Stimulated activated CD4-positive, alpha-beta T cell treated with anti-CD3 and anti-CD28 coated beads, TNF-alpha, amount 100 ng/mL, for 24 hours (primary cell): ENCODE data around the gene SRRM4.
"Not testable (repeated sequence)": the region's sequence is repeated elsewhere in the genome, so short reads cannot be mapped to it uniquely, and the experiment has no call there.

ENCODE experiments used
- DNase-seq, 3 experiments: peaks; one replicate each; pipeline ENCODE4 v3.0.0-alpha.2; 2020; ENCODE audit warnings: low read depth in 3 of 3

Gene SRRM4

DNA sequence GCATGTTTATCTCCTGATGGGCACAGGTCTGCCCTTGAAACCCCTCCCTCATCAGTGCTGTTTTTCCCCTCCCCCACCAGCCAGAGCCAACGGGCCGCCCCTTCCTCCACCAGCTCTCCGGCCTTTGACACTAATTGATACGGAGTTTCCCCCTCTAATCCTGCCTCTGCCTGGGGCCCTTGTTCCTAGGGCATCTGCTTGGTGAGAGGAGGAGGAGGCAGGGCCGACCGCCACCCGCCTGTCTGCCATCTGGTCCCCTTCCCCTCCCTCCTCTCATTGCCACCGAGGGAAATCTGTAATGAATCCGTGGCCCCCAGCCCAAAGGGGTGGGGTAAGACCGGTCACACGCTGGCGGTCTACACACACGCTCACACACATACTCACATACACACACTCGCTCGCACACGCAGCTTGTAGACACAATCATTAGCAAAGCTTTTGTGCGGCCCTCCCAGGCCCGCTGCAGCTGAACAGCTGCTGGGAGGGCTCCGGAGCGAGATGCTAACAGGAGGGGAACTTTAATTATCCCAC, 27.4 kb downstream of the SRRM4 start:
- no peak for DNase-seq

DNA sequence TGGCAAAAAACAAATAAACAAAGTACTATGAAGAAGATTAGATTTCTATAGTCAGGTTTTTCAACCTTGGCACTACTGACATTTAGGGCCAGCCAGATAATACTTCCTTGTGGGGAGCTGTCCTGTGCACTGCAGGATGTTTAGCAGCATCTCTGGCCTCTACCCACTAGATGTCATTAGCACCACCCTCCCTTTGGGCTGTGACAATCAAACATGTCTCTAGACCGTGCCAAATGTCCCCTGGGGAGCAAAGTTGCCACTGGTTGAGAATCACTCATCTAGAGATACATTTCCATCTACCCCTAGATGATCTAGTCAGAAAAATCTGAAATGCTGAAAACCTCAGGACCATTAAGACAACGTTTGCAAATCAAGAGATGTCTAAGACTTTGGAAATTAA, 29.9 kb downstream of the SRRM4 start:
- no peak for DNase-seq

DNA sequence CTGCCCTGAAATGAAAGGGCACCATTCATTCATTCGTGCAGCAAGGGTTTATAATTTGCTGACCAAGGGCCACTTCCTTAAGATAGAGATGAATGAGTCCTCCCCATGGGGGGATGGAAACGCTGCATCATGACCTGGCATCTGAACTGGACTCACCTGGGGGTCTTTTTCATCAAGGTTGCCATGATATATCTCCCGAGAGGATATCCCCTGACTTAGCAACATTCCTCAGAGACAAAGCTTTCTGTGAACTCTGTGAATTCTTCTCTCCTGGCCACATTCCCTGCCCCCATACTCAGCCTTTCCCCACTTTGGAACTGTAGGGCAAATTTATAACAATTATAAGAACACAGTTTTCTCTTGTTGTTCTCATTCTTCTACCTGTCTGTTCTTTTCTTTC, 30.8 kb downstream of the SRRM4 start:
- DNase-seq: no peak

DNA sequence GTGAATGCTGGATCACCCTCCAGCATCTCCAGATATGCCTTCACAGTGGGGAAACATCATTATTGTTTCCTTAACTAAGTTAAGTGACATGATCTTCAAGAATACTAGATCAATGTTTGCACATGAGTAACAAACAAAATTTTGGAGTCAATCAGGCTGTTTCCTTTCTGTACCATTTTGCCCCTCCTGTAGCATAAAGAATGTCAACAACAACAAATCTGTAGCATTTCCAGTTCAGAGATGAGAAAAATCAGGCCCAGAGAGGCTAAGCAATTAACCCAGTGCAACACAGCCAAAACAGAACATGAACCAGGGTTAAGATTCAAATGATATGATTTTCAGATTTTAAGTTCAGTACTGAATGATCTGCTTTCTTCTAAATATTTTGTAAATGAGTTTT, 31.7 kb downstream of the SRRM4 start:
- DNase-seq: no peak

DNA sequence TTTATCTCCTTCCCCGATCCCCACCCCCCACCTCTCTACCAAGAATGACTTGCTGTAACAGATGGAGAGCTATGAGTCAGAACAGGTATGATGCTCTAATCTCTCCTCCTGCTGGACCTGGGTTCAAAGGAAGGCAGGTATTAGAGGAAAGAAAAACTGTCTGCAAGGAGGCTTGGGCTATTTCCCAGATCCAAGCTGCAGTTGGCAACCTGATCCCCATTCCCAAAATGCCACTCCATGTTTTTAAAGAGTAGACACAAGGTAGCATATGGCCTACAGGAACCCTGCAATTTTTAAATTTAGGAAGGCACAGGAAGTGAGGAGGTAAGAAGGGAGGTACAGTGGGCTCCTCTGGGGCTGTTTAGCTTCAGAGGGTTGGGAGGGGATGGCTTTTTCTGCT, 33.0 kb downstream of the SRRM4 start:
- no peak for DNase-seq

DNA sequence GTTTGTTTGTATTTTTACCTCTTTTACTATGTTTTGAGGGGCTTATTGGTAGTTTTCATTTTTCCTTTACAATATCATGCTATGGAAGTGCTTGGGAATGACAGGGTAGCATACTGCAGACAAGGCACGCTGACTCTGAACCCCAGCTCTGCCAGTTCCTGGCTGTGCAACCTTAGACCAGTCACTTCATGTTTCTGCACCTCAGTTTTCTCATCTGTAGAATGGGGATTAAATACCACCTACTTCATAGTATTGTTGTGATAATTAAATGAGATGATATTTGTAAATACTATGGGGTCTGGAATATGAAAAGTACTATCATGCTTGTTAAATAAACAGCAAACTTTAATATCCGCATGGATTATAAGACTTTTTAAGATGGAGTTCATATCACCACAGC, 35.4 kb downstream of the SRRM4 start:
- DNase-seq: no peak

DNA sequence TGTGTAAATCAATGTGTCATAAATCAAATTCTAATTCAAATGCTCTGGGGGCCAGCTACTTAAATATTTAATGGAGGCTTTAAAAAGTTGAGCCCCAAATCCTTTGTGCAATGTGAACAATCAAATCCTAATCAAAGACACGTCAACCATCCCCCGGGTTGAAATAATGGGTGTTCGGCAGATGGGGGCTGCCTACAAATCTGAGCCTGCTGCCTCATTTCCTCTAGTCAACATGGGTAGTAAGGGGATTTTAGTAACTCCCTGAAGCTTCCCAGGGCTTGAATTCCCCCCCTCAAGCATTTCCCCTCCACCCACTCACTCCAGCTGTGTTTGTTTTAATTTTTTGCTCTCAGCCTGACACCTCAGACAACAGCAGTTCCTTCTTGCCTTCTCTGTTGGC, 37.8 kb downstream of the SRRM4 start:
- no peak for DNase-seq

DNA sequence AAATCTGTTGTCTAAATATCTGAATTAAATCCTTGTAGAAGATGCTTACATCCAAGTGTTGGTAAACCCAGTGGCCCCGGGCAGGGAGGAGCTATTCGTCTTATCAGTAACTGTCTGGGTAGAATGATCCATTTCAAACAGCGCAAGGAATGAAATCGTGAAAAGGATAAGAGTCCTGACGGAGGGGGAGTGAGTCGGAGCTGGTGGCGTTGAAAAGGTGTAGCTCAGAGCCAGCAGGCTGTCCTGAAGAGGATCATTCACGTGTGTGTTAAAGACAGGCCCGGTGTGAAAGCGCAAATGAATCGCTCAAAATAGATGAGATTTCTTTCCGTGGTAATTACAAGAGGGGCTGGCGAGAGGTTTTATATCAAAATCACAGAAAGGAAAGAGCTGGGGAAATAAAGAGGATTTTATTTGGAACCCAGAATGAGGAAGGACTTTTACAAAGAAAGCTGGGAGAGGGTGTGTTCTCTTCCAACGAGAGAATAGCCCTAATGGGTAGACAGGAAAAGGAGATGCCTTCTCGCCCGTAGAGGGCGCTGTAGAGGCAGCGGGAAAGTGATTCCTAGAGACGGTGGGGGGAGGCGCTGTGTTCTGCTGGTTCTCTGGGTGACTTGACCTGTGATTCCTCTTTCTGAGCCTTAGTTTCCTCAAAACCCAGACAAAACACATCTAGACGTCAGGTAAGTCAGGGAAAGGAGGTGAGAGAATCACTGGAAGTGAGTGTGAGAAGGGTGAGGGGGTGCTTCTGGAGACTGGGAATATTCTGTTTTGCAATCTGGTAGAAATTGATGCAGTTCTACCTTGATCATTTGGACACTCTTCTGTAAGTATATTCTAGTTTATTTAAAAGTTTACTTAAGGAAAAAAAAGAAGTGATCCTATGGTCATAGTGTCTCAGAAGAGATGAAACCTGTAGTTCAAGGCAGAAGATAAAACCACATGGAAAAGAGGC, 39.3 kb downstream of the SRRM4 start:
- DNase-seq: peak in 1 of 3 experiments; percentile 7

DNA sequence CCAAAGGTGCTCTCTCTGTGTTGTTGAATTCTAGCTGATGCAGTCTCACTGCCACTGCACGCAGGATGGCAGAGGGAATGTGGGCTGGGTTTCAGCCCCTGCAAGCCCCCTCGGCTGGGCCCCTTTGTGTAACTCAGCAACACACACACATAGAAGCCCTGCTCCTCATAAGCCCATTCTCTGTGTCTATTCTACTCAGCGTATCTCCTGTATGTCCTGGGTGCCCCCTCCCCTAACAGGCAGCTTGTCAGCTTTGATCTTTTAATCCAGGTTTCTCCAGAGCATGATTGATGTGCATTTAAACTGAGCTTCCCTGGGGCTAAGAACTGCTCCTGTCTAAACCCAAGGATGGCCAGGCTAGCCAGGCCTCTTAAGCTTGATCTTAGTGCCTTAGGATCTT, 43.0 kb downstream of the SRRM4 start:
- no peak for DNase-seq

DNA sequence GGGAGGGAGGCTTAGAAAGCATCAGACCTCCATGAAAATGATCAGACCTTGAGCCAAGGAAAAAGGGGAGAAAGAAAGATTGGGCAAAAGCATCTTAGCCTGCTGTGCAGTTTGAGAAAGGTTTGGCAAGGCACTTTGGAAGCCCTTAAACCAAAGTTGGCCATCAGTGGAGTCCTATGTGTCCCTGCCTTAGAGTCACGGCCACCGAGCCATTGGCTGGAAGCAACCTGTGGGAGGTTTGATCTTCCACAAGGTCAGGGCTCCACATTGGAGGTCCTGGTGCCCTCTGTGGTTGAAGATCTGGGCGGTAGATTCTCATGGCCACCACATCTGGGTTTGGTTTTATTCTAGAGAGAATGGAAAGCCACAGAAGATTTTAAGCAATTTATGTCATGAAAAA, 44.4 kb downstream of the SRRM4 start:
- no peak for DNase-seq

DNA sequence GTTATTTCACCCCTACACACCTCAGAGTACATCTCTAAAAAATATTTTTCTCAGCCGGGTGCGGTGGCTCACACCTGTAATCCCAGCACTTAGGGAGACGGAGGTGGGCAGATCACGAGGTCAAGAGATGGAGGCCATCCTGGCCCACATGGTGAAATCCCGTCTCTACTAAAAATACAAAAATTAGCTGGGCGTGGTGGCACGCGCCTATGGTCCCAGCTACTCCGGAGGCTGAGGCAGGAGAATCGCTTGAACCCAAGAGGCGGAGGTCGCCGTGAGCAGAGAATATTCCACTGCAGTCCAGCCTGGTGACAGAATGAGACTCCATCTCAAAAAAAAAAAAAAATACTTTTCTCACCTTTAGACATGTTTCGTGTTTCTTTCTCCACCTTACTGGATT, 52.0 kb downstream of the SRRM4 start:
- not testable (repeated sequence) for DNase-seq

DNA sequence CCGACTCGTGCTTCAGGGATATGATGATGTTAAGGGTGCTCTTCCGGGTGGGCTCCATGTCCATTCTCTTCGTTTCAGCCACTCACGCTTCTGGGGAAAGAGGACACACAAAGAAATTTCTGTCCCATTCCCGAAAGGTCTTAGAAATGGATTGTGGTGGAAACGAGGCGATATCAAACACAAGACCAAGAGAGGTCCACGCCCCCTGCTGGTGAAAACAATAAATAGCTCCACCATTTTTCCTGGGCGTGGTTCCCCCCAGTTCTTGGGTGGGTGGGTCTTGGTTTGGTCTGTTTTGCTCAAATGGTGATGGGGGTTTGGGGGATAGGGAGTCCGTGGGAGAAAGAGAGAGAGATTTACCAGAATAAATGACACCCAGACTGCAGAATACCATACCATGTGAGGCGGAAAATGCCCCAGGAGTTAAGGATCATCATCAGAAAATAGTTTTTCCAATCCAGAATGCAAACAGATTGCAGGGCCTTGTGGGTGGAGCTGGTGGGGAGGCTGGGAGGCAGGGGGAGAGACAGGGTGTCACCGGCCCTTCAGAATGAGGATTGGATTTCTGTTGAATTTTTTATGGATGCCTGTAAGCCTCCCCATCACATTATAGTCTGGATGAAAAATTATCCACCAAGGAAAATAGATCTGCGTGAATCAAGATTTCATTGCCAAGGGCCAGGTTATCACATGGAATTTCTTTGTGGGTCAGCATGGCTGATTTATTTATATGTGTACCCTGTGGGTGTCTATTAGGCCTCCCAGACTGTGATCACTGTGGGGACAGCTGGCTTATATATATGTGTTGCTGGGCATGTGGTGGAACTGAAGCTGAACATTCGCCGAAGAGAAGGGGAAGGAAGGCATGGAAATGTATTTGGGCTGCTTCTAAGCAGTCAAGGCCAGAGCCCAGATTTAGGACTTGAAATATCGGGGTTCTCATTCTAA, 55.8 kb downstream of the SRRM4 start:
- peak in 1 of 3 experiments; percentile 1 for DNase-seq

DNA sequence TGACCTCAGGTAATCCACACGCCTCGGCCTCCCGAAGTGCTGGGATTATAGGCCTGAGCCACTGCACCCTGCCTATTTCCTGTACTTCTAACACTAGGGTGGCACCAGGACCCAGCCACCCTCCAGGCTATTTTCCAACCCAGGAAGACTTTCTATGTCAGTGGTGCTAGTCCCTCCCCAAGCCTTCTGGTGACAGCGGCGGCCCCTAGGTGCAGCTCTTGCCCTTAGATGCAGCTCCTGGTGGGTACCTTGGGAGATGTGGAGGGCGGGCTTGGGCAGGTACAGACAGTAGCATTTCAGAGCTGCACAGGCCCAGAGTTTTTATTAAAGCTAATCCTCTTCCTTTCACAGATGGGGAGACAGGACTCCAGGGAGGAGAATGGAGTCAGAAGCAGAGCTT, 62.8 kb downstream of the SRRM4 start:
- no peak for DNase-seq

DNA sequence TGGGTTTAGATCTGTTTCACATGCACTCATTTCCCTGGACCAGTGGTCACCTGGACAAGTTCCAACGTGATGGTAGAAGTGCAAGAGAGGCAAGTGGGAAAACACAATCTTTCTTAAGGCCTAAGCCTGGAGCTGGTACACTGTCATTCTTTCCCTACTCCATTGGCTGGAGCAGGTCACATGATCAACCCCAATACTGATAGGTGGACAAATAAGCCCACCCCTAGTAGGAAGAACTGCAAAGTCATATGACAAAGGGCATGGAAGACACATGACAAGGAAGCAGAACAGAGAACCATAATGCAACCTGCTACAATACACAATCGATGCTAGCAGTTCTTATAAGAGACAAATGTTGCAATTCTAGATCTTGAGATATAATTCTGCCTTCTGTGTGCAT, 66.3 kb downstream of the SRRM4 start:
- DNase-seq: no peak

DNA sequence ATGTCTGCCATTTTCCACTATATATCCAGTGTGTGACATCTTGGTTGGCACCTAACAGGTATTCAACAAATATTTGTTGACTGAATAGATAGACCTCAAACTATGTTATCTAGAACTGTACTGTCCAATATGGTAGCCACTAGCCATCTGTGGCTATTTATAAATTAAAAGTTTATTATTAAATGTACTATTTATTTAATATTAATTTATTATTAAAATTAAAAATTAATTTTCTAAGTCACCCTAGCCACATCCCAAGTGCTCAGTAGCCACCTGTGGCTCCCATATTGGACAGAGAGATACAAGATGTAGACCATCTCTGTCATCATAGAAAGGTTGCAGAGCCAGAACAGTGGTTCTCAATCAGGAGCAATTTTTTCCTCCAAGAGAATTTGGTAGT, 69.3 kb downstream of the SRRM4 start:
- DNase-seq: no peak

DNA sequence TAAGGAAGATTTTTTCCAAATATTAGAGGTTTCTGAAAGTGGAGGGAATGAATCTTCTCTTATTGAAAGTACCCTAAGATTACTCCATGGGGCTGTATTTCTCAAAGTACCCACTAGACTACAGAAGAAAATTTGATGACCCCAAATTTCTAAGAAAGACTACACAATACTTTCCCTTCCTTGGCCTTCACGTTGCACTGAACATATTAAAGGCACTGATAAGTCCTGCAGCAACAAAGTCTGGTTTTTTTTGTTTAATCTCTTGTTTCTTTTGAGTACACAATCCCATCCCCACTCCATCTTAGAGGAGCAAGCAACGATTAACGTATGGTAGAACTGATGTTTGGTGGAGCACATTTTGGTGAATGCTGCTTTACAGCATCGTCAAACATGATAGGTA, 70.1 kb downstream of the SRRM4 start:
- DNase-seq: no peak

DNA sequence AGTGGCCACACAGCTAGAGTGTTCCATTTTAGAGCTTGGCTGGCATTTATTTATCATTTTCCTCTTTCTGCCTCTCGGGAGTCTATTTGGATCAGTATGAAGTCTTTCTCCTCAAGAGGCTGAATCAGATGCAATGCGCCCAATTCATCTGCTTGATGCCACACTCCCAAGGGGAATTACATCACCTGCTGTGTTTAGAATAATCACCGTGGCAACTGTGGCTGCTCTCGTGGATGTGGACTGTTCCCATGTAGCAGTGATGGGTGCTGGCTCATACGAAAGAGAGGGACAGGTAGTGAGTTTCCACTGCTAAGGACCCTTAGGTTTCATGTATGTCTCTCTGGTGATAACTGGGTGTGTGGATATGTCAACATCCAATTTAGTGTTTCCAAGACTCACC, 70.7 kb downstream of the SRRM4 start:
- no peak for DNase-seq

DNA sequence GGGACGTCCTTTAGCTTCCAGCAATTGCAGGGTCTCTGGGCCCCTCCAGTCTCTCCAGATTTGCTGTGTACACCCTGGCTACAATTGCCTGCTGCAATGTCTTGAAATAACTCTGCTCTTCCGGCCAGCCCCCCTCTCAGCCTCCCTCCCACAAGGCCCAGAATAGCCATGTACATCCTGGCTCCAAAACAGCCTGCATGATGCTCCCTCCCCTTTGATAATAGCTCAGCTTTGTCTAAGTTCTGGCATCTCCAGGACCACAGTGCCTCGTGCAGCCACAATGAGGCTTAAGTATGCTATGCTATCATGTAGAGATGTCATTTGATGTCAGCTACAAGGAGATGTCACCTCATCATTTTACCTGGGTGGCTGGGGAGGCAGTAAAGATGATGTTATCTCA, 74.6 kb downstream of the SRRM4 start:
- DNase-seq: no peak

DNA sequence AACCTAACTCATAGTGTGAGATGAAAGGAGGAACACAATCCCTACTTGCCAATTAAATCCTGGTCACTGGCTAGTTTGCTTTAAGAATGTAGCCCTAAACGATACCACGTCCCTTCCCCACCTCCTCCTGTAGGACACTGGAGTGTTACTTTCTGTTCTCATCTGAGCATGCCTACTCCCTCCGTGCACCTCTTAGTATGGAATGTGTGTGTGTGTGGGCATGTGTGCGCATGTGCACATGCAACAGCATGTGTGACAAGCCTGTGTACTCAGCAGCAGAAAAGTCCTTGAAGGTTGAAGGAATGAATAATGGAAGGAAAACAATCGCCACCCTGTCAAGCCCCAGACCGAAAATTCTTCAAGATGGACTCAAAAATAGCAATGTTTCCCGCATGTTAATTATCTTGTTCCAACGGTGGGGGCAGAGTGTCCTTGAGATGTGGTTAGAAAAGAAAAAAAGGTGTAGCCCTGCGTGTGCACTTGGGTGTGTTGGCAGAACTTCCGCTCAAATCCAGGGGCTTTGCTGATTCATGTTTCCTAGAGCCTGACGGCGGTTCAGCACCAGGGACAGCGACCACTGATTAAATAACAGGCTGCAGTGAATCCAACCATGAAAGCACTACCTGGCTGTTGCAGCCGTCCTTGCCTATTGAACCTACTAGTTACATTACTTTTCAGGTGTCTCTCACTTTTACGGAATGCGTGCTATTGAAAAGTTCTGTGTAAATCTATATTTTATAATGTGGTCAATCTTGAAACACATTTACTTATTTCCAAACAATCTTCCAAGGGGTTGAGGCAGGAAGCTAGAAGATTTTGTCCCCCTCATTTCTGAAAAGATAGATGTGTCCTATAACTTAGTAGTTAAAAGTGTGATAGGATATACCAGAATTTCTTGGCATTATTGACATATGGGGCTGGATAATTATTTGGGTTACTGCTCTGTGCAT, 79.8 kb downstream of the SRRM4 start:
- DNase-seq: peak in 1 of 3 experiments; percentile 3

DNA sequence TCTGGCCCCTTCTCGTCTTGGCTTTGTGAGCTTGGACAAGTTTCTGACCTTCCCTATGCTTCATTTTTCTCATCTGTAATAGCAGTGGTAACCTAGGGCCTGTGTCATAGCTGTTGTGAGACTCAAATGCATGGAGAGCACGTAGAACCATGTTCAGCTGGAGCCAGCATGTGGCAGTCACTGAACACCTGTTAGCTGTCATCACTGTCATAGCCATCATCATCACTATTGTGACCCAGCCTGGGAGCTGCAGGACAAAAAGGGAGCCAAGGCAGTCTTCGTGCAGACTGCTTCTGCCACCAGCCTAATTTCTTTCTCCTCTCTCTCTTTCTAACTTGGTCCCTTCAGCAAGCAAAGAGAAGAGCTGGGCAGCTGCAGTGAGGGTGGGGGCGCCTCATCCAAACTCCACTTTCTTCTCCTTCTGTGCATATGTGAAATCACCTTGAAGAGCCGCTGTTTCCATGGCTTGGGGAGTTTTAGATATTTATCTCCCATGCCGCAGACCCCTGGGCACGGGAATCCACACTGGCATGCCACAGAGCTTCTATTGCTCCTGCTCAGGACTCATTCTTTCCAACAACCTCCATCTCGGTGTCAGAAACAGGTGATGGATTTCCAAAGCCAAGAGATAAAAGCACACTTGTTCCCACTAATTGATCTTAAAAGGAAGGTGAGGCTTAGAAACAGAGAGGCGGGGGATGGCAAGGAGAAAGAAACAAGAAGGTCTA, 87.0 kb downstream of the SRRM4 start:
- no peak for DNase-seq
